Ammon's horn (tissue), 1 donor: ENCODE results near the gene COA1.

ENCODE experiments used
- DNase-seq: peaks from one replicate; pipeline ENCODE4 v3.0.0-alpha.2; 2016; ENCODE audit warnings: low spot score

COA1 gene

DNA sequence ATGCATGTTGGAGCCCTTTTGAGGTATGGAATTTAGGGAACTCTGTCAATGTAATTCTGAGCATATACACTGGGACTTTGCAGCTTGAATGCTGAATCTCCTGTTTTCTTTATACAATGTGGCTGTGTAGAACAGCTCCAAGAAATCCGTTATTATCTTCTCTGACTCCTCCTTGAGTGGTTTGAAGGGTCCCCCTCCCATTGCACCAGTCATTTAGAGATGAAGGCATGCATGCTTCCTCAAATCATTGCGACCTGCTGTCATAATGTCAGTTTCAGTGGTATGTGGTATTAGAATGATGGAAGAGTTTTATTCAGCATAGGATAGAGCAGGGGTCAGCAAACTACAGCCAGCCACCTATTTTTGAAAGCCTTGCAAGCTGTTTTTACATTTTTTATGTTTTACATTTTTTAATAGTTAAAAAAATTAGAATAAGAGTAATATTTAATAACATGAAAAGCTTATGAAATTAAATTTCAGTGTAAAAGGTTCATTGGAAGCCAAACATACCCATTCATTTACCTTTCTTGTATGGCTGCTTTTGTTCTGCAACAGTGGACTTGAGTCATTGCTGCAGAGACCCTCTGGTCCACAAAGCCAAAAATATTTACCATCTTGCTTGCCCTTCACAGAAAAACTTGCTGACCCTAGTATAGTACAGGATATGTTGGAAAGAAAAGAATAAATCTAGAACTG is 138.3 kb downstream of the COA1 start:
- DNase-seq = no peak

DNA sequence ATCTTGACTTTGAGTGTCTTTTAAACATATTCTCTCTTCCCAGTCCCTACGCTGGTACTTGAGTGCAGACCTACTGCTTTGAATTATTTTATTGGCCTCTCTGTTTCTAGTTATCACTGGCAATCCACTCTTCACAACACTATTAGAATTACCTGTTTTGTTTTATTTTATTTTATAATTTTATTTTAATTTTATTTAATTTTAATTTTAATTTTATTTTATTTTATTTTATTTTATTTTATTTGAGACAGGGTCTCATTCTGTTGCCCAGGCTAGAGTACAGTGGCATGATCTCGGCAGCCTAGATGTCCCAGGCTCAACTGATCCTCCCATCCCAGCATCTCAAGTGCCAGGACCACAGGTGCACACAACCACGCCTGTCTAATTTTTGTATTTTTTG is 139.6 kb downstream of the COA1 start:
- DNase-seq = no peak
